Measurements from ENCODE around the gene KRT2. TPM values are rescaled to one million over a fixed set of nuclear protein-coding genes. Genes with fewer than 3 reads are reported as not detected.

The KRT2 gene
- total RNA-seq, 1 experiment from 2014 or later: not detected

- DNase-seq (ENCODE audit: low read depth): no peak
Measured at GRCh38 chr12:52600475-52600874, 51.5 kb downstream of the KRT2 start.

GRCh38 chr12:52600071-52600470, 51.9 kb downstream of the KRT2 start:
- no peak for DNase-seq (ENCODE audit: low read depth)

- no peak for DNase-seq (ENCODE audit: low read depth)
Measured at GRCh38 chr12:52598966-52599365, 53.0 kb downstream of the KRT2 start.

Other genes with a start within 250 kb of the KRT2 start
- not detected in 2 replicates for gene KRT82, start 245.9 kb downstream of the KRT2 start, total RNA-seq (2014; rRNA removed; shearing (Covaris generic))
- gene KRT75, start 217.8 kb downstream of the KRT2 start, total RNA-seq (2014; rRNA removed; shearing (Covaris generic)): not detected in 2 replicates
- not detected in 2 replicates for gene KRT6B, start 200.1 kb downstream of the KRT2 start, total RNA-seq (2014; rRNA removed; shearing (Covaris generic))
- gene KRT6C, start 178.4 kb downstream of the KRT2 start, total RNA-seq (2014; rRNA removed; shearing (Covaris generic)): not detected in 2 replicates
- not detected in 2 replicates for gene KRT6A, start 159.0 kb downstream of the KRT2 start, total RNA-seq (2014; rRNA removed; shearing (Covaris generic))
- gene KRT5, start 131.8 kb downstream of the KRT2 start, total RNA-seq (2014; rRNA removed; shearing (Covaris generic)): not detected in 2 replicates
- gene KRT71, start 99.1 kb downstream of the KRT2 start, total RNA-seq (2014; rRNA removed; shearing (Covaris generic)): not detected in 2 replicates
- gene KRT74, start 78.4 kb downstream of the KRT2 start, total RNA-seq (2014; rRNA removed; shearing (Covaris generic)): not detected in 2 replicates
- not detected in 2 replicates for gene KRT72, start 50.7 kb downstream of the KRT2 start, total RNA-seq (2014; rRNA removed; shearing (Covaris generic))
- not detected in 2 replicates for gene KRT73, start 33.7 kb downstream of the KRT2 start, total RNA-seq (2014; rRNA removed; shearing (Covaris generic))
- not detected in 2 replicates for gene KRT1, start 28.2 kb upstream of the KRT2 start, total RNA-seq (2014; rRNA removed; shearing (Covaris generic))
- gene KRT77, start 51.3 kb upstream of the KRT2 start, total RNA-seq (2014; rRNA removed; shearing (Covaris generic)): not detected in 2 replicates
- gene KRT76, start 125.1 kb upstream of the KRT2 start, total RNA-seq (2014; rRNA removed; shearing (Covaris generic)): not detected in 2 replicates
- 0.13 TPM in 1 of 2 replicates, not detected in the other for gene KRT3, start 143.9 kb upstream of the KRT2 start, total RNA-seq (2014; rRNA removed; shearing (Covaris generic))
- not detected in 2 replicates for gene KRT4, start 161.9 kb upstream of the KRT2 start, total RNA-seq (2014; rRNA removed; shearing (Covaris generic))
- gene KRT79, start 182.1 kb upstream of the KRT2 start, total RNA-seq (2014; rRNA removed; shearing (Covaris generic)): 0.45 and 1.0 TPM in 2 replicates
- gene KRT78, start 196.8 kb upstream of the KRT2 start, total RNA-seq (2014; rRNA removed; shearing (Covaris generic)): 0.13 TPM in 1 of 2 replicates, not detected in the other